HepG2 (cell line): ENCODE data around the gene ARVCF. TPM values are rescaled to one million over a fixed set of nuclear protein-coding genes. Genes with fewer than 3 reads are reported as not detected.

Experiments
- JUNB ChIP-seq: sonication (generic); formaldehyde crosslinking; IDR thresholded peaks from 2 replicates; pipeline ENCODE4 v1.8.0; 2022; ENCODE audit warnings: missing genetic modification reagents, mild to moderate bottlenecking, borderline replicate concordance
- MED13 ChIP-seq: sonication (generic); formaldehyde crosslinking; IDR thresholded peaks from 2 replicates; pipeline ENCODE4 v1.5.0; 2020; ENCODE audit warnings: missing genetic modification reagents
- NFRKB ChIP-seq: fragments of 450-650 bp; IDR thresholded peaks from 2 replicates; pipeline ENCODE4 v1.6.1; 2017
- NFYC ChIP-seq: IDR thresholded peaks from 2 replicates; pipeline ENCODE4 v1.6.1; 2016; ENCODE audit warnings: missing genetic modification reagents, missing compliant biosample characterization
- PRDM4 ChIP-seq: sonication (generic); formaldehyde crosslinking; IDR thresholded peaks from 2 replicates; pipeline ENCODE4 v1.9.0; 2021; ENCODE audit warnings: missing genetic modification reagents, borderline replicate concordance
- SMAD9 ChIP-seq: sonication (generic); formaldehyde crosslinking; IDR thresholded peaks from 2 replicates; pipeline ENCODE4 v1.5.1; 2020; ENCODE audit warnings: mild to moderate bottlenecking, missing genetic modification reagents
- TBP ChIP-seq: sonication (generic); formaldehyde crosslinking; IDR thresholded peaks from 2 replicates; pipeline ENCODE4 v1.5.0; 2020; ENCODE audit warnings: missing genetic modification reagents
- ZBTB14 ChIP-seq: sonication (generic); formaldehyde crosslinking; IDR thresholded peaks from 2 replicates; pipeline ENCODE4 v1.4.0; 2020; ENCODE audit warnings: missing genetic modification reagents
- ZNF18 ChIP-seq: sonication (generic); formaldehyde crosslinking; IDR thresholded peaks from 2 replicates; pipeline ENCODE4 v1.8.0; 2022; ENCODE audit warnings: mild to moderate bottlenecking, missing genetic modification reagents; ENCODE audit not compliant: insufficient replicate concordance
- ZNF318 ChIP-seq: sonication (generic); formaldehyde crosslinking; IDR thresholded peaks from 2 replicates; pipeline ENCODE4 v1.4.0; 2020; ENCODE audit warnings: mild to moderate bottlenecking, missing genetic modification reagents
- ZNF513 ChIP-seq: sonication (generic); formaldehyde crosslinking; conservative IDR thresholded peaks from 2 replicates; pipeline ENCODE4 v1.5.0; 2020; ENCODE audit warnings: missing genetic modification reagents
- ZSCAN22 ChIP-seq: sonication (generic); formaldehyde crosslinking; IDR thresholded peaks from 2 replicates; pipeline ENCODE4 v1.4.0; 2020; ENCODE audit warnings: mild to moderate bottlenecking, missing genetic modification reagents
- polyA plus RNA-seq, 8 experiments: library from polyadenylated mRNA; depleted of rRNA in 3 of 8; stranded (reverse) in 7 of 8; unstranded in 1 of 8; fragments of >200 nt; fragmentation: Illumina TruSeq in 4 of 8; extraction: Trizol in 4 of 8; gene quantifications; 2 replicates each; pipeline versions ENCODE4 v1.2.1 to v1.2.3, GENCODE V29; 2011 to 2016; ENCODE audit warnings: low read depth in 4 of 8, missing spikeins in 1 of 8, mixed read lengths in 1 of 8; ENCODE audit not compliant: insufficient read depth in 1 of 8
- total RNA-seq, 5 experiments: library from RNA; depleted of rRNA; stranded (reverse); fragments of >200 nt; fragmentation: Illumina TruSeq; extraction: Trizol; gene quantifications; 2 replicates each; pipeline ENCODE4 v1.2.3, GENCODE V29; 2016; ENCODE audit warnings: low read depth in 1 of 5

Gene ARVCF
- total and polyA plus RNA-seq, 2 of the 13 experiments (the other 11 are each of a cell fraction or from before 2014, with no cell fraction given) = 16.4 to 17.7 TPM

GRCh38 chr22:19959587-19960490, 56.8 kb downstream of the ARVCF start (continued):
- TF ChIP-seq ZNF318 (CRISPR knock-in tag) = no peak
- TF ChIP-seq PRDM4 (CRISPR knock-in tag) = no peak
- no peak for TF ChIP-seq ZBTB14 (CRISPR knock-in tag)
- TF ChIP-seq JUNB = no peak
- peak; percentile 55 for TF ChIP-seq ZNF18 (CRISPR knock-in tag)
- TF ChIP-seq ZSCAN22 (CRISPR knock-in tag) = no peak
- no peak for TF ChIP-seq ZNF513 (CRISPR knock-in tag)
- no peak for TF ChIP-seq TBP (CRISPR knock-in tag)
- TF ChIP-seq NFRKB = no peak
- TF ChIP-seq NFYC (CRISPR knock-in tag) = no peak
- no peak for TF ChIP-seq SMAD9 (CRISPR knock-in tag)
- no peak for TF ChIP-seq MED13
